Nephron (organoid): Measurements from ENCODE around the gene FRA10AC1.

Experiments
- H3K27ac Mint-ChIP-seq, 3 experiments: 2 replicates each; pipeline ENCODE4 v1.8.0; 2020; ENCODE audit warnings: mixed read lengths in 3 of 3, mild to moderate bottlenecking in 2 of 3, moderate library complexity in 1 of 3
- H3K27me3 Mint-ChIP-seq: 2 replicates; pipeline ENCODE4 v1.8.0; 2021; ENCODE audit warnings: low read depth, mild to moderate bottlenecking, moderate library complexity, mixed read lengths
- H3K36me3 Mint-ChIP-seq: 2 replicates; pipeline ENCODE4 v1.8.0; 2020; ENCODE audit warnings: low read depth, mixed read lengths
- H3K4me1 Mint-ChIP-seq: 2 replicates; pipeline ENCODE4 v1.8.0; 2020; ENCODE audit warnings: mixed read lengths
- H3K4me3 Mint-ChIP-seq, 3 experiments: 2 replicates each; pipeline ENCODE4 v1.8.0; 2020; ENCODE audit warnings: mild to moderate bottlenecking in 3 of 3, mixed read lengths in 3 of 3, moderate library complexity in 2 of 3
- H3K9me3 Mint-ChIP-seq: 2 replicates; pipeline ENCODE4 v1.8.0; 2020; ENCODE audit warnings: mixed read lengths
- TF ChIP-seq, protein P1 (sequence below), 3 experiments: fragments of 200-600 bp; sonication (generic); IDR thresholded peaks; one replicate each; pipeline ENCODE4 v1.5.0; 2021; ENCODE audit warnings: antibody characterized with exemption in 3 of 3; ENCODE audit not compliant: unreplicated experiment in 3 of 3

FRA10AC1 gene

GRCh38 chr10:93678805-93679587 lies 23.4 kb downstream of the FRA10AC1 start:
- Mint-ChIP-seq H3K36me3 (peaks cover 20% of the 10 kb centered on the region), H3K9me3 (no peaks in the 10 kb centered on the region), H3K27me3 (no peaks in the 10 kb centered on the region), H3K4me1 (no peaks in the 10 kb centered on the region), H3K27ac (no peak overlapping the region), H3K4me3 (no peak overlapping the region)
- TF ChIP-seq, protein P1, sequence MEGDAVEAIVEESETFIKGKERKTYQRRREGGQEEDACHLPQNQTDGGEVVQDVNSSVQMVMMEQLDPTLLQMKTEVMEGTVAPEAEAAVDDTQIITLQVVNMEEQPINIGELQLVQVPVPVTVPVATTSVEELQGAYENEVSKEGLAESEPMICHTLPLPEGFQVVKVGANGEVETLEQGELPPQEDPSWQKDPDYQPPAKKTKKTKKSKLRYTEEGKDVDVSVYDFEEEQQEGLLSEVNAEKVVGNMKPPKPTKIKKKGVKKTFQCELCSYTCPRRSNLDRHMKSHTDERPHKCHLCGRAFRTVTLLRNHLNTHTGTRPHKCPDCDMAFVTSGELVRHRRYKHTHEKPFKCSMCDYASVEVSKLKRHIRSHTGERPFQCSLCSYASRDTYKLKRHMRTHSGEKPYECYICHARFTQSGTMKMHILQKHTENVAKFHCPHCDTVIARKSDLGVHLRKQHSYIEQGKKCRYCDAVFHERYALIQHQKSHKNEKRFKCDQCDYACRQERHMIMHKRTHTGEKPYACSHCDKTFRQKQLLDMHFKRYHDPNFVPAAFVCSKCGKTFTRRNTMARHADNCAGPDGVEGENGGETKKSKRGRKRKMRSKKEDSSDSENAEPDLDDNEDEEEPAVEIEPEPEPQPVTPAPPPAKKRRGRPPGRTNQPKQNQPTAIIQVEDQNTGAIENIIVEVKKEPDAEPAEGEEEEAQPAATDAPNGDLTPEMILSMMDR (IDR thresholded peaks at IDR 0.05; ENCODE audit: unreplicated experiment in 3 of 3), result no peak

GRCh38 chr10:93678386-93678785 lies 24.0 kb downstream of the FRA10AC1 start:
- no peak overlapping the region for H3K27ac Mint-ChIP-seq
- TF ChIP-seq, protein P1 (IDR thresholded peaks at IDR 0.05; ENCODE audit: unreplicated experiment in 3 of 3), result no peak
- H3K9me3 Mint-ChIP-seq, result no peaks in the 10 kb centered on the region
- H3K36me3 Mint-ChIP-seq, result peaks cover 20% of the 10 kb centered on the region
- H3K4me1 Mint-ChIP-seq, result no peaks in the 10 kb centered on the region
- no peak overlapping the region for H3K4me3 Mint-ChIP-seq
- H3K27me3 Mint-ChIP-seq, result no peaks in the 10 kb centered on the region

DNA sequence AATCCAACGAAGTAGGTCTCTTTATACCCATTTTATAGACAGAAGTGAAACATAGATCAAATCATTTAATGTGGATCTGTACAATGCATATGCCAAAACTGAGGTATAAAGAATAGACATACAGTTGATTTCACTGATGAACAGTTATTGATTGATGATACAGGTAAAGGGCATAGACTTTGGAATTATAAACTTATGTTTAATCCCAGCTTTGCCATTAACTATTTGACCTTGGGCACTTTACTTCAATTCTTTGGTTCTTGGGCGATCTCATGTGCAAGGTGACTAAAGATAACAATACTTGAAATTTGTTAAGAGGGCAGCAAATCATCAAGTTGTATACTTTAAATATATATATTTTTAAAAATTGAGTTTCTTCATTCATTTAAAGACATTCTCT lies 28.6 kb downstream of the FRA10AC1 start:
- peaks cover 36% of the 10 kb centered on the region for H3K36me3 Mint-ChIP-seq
- H3K9me3 Mint-ChIP-seq, result no peaks in the 10 kb centered on the region
- H3K4me1 Mint-ChIP-seq, result no peaks in the 10 kb centered on the region
- no peak overlapping the region for H3K4me3 Mint-ChIP-seq
- H3K27ac Mint-ChIP-seq, result no peak overlapping the region
- TF ChIP-seq, protein P1 (IDR thresholded peaks at IDR 0.05; ENCODE audit: unreplicated experiment in 3 of 3), result no peak
- H3K27me3 Mint-ChIP-seq, result no peaks in the 10 kb centered on the region

GRCh38 chr10:93672890-93673289 lies 29.5 kb downstream of the FRA10AC1 start:
- Mint-ChIP-seq H3K27me3 (no peaks in the 10 kb centered on the region), H3K4me3 (no peak overlapping the region)
- TF ChIP-seq, protein P1 (IDR thresholded peaks at IDR 0.05; ENCODE audit: unreplicated experiment in 3 of 3), result no peak

DNA sequence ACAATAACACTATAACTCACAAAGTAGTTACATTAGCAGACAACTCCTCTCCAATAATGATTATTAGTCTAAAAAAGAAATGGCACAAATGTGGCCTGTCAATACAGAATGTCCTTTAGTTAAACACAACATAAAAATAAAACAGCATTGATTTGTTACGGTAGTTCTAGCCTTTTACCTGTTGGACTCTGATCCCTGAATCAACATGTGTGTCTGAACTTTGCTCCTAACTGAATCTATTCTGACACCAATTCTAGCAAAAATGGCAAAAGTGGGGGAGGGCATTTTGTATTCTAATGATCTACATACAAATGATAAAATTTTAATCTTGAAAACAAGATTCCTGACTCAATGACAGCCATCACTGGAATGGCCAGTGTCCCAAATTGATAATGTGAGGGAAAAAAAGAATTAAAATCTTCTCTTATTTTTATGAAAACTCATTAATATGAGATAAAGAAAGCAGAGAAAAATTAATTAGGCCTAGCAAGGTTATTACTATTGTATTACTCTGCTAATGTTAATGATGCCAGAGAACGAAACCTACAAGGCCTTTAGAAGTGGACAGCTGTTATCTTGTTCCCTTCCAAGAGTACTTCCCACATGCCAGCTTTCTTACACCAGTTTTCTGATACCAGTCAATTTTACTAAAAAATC lies 30.2 kb downstream of the FRA10AC1 start:
- Mint-ChIP-seq H3K9me3 (no peaks in the 10 kb centered on the region), H3K27ac (no peak overlapping the region), H3K36me3 (peaks cover 42% of the 10 kb centered on the region), H3K4me1 (no peaks in the 10 kb centered on the region), H3K27me3 (no peaks in the 10 kb centered on the region), H3K4me3 (no peak overlapping the region)
- TF ChIP-seq, protein P1 (IDR thresholded peaks at IDR 0.05; ENCODE audit: unreplicated experiment in 3 of 3), result no peak

More at GRCh38 chr10:93672890-93673289, 29.5 kb downstream of the FRA10AC1 start:
- Mint-ChIP-seq H3K9me3 (no peaks in the 10 kb centered on the region), H3K4me1 (no peaks in the 10 kb centered on the region), H3K27ac (no peak overlapping the region), H3K36me3 (peaks cover 38% of the 10 kb centered on the region)
